PC-9 (cell line): ENCODE results near the gene SETD1B.

Experiments used
- CTCF ChIP-seq: fragments of 200-600 bp; sonication (generic); conservative IDR thresholded peaks from 2 replicates; pipeline ENCODE4 v1.6.1; 2017; ENCODE audit warnings: mixed run types, antibody characterized with exemption, mild to moderate bottlenecking, moderate library complexity
- EZH2 ChIP-seq: fragments of 200-600 bp; sonication (generic); IDR thresholded peaks from 2 replicates; pipeline ENCODE4 v1.8.0; 2017; ENCODE audit warnings: antibody characterized with exemption, low read depth

- TF ChIP-seq CTCF (no peak), EZH2 (no peak)
Observed at GRCh38 chr12:121769297-121769830, 34.4 kb upstream of the SETD1B start.
